Midbrain (tissue), 1 donor: ENCODE data around the gene CPN2.

Experiments used
- DNase-seq: peaks from one replicate; lab custom pipeline; 2025; lab: John Stamatoyannopoulos, UW

The CPN2 gene

GRCh38 chr3:194293546-194294198 lies 57.5 kb downstream of the CPN2 start:
- DNase-seq = no peak

- no peak for DNase-seq
These were observed 58.8 kb downstream of the CPN2 start for GRCh38 chr3:194292331-194292730.
